Uterus (tissue), 2 donors: ENCODE measurements around the gene DNAH17.

ENCODE experiments used
- CTCF ChIP-seq, 4 experiments: fragments of 200-600 bp in 2 of 4; fragments of 450-650 bp in 2 of 4; sonication (generic) in 2 of 4; IDR thresholded peaks; one replicate each; pipeline ENCODE4 v1.5.1; 2016 to 2019; ENCODE audit warnings: antibody characterized with exemption in 4 of 4, mild to moderate bottlenecking in 2 of 4, moderate library complexity in 1 of 4
- POLR2A ChIP-seq, 2 donors: fragments of 450-650 bp; IDR thresholded peaks; one replicate each; pipeline ENCODE4 v1.6.1; 2016; ENCODE audit warnings: antibody characterized with exemption in 2 of 2, mild to moderate bottlenecking in 1 of 2, moderate library complexity in 1 of 2

- TF ChIP-seq POLR2A (IDR thresholded peaks at IDR 0.05) (no peak), CTCF (IDR thresholded peaks at IDR 0.05) (no peak)
These were observed 35.5 kb downstream of the DNAH17 start for GRCh38 chr17:78541488-78542206.
